Measurements from ENCODE around the gene CNPPD1.

CNPPD1 gene

GRCh38 chr2:219122202-219122980 lies 54.3 kb downstream of the CNPPD1 start:
- H3K4me1 ChIP-seq (ENCODE audit: control insufficient read depth, low read depth, low read length), result no peaks in the 10 kb centered on the region
- H3K9me3 ChIP-seq (ENCODE audit: control insufficient read depth, low read depth, low read length), result no peaks in the 10 kb centered on the region
- no peak overlapping the region for H3K4me3 ChIP-seq (ENCODE audit: low read length)
- no peaks in the 10 kb centered on the region for H3K27me3 ChIP-seq (ENCODE audit: control insufficient read depth, insufficient read depth, low read length)
- no peak overlapping the region for H3K27ac ChIP-seq (ENCODE audit: low read length)
- no peak overlapping the region for H3K9ac ChIP-seq (ENCODE audit: low read length)
- no peaks in the 10 kb centered on the region for H3K36me3 ChIP-seq (ENCODE audit: control insufficient read depth, low read depth, low read length)
